Colonic mucosa (tissue), 4 donors: ENCODE data around the gene GSTK1. TPM values are rescaled to one million over a fixed set of nuclear protein-coding genes. Genes with fewer than 3 reads are reported as not detected.

Experiments
- DNase-seq: peaks from one replicate; pipeline ENCODE4 v3.0.0-alpha.2; 2020
- H3K27ac ChIP-seq: fragments of 200-600 bp; one replicate; pipeline ENCODE4 v1.8.0; 2021
- H3K27me3 ChIP-seq: fragments of 200-600 bp; one replicate; pipeline ENCODE4 v1.8.0; 2021
- H3K36me3 ChIP-seq: fragments of 200-600 bp; one replicate; pipeline ENCODE4 v1.8.0; 2021
- H3K4me1 ChIP-seq: fragments of 200-600 bp; one replicate; pipeline ENCODE4 v1.8.0; 2021; ENCODE audit warnings: mild to moderate bottlenecking
- H3K4me3 ChIP-seq: fragments of 200-600 bp; one replicate; pipeline ENCODE4 v1.8.0; 2021
- H3K9ac ChIP-seq, 2 donors: one replicate each; pipeline ENCODE4 v1.7.0; 2013; ENCODE audit warnings: control low read depth in 2 of 2, low read depth in 2 of 2, low read length in 2 of 2
- H3K9me3 ChIP-seq: fragments of 200-600 bp; one replicate; pipeline ENCODE4 v1.8.0; 2021
- CTCF ChIP-seq: fragments of 200-600 bp; IDR thresholded peaks from one replicate; pipeline ENCODE4 v1.8.0; 2022; ENCODE audit warnings: antibody characterized with exemption, mild to moderate bottlenecking
- intact Hi-C: fragments of 100-400 bp; cut with DNase I; formaldehyde crosslinking; loops from one replicate; pipeline ENCODE4 v1.14.1; 2022
- total RNA-seq, 2 donors: library from RNA; stranded (reverse); fragmentation: NEBNext Ultra II Directional in 1 of 2; extraction: Animal tissue kit (Norgen Biotek cat#: 25700) in 1 of 2; gene quantifications; one replicate each; pipeline ENCODE4 v1.2.1, GENCODE V29; 2021
- donor health status: healthy.
- donor health status: DM: no; HTN: no; CAD: no.
- donor health status: DM: no; HTN: no; CAD: no.

Gene GSTK1
- total RNA-seq, 2 donors from 2014 or later = 210 to 272 TPM

DNA sequence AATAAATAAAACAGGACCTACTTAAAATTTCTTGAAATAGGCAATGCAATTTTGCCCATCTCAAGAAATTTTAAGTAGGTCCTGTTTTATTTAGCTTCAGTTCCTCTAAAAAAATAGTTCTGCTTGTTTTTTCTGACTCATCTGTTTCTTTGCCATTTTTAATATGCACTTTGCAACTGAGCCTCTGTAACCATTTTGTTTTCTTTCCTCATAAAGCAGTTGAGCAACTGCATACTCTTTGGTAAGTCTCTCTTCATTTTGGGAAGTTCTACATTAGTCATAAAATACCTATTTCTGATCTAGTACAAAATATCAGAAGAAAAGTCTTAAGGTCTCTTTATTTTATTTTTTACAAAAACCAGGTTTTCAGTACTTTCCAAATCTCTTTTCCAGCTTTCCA lies 23.4 kb upstream of the GSTK1 start:
- intact Hi-C loops = loop anchor here (2.0 to 5.0 kb wide), 2 partner anchors 65 to 177 kb away; no protein-coding TSS in a partner anchor
- Histone ChIP-seq H3K4me1 (peaks cover 6% of the 10 kb centered on the region), H3K27ac (peak overlapping the region; percentile 1)

DNA sequence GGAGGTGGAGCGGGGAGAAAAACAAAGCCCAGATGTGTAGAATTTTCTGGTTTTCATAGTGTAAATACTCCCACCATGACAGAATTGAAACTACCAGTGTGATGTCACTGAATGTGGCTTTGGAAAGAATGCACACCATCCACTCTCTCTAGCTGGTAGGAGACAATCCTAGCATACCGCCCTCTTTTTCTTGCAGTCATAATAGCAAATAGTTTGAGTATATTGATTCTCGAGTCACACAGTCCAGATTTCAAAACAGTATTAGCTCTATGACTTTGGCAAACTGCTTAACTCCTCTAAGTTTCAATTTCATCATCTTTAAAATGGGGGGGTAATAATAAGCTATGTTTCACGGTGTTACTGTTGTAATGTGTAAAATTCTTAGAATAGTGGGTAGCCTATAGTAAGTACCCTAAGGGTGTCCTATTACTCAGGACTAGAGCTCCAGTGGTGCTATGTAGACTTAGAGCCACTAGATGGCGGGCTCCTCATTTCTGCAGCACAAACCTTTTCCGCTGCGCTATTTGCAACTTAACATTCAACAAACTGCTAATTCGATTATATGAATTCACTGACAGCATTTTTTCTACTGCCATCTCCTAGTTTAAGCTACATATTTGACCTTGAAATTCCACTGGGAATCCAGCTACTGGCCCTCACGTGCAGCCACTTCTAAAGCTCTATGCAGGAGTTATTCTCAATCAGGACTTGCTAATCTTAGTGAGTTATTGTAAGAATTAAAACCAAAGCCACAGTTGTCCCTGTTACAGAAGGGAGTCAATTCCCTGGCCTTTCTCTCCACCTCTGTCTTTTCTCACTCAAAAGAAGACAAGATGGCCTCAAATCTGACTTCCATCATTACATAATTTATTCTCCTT lies 22.7 kb upstream of the GSTK1 start:
- intact Hi-C loops = loop anchor here (2.0 to 5.0 kb wide), 2 partner anchors 64 to 177 kb away; no protein-coding TSS in a partner anchor

More for the DNA sequence above, 23.4 kb upstream of the GSTK1 start:
- Histone ChIP-seq H3K36me3 (no peaks in the 10 kb centered on the region), H3K9me3 (no peaks in the 10 kb centered on the region), H3K4me3 (no peak overlapping the region), H3K9ac (no peak overlapping the region), H3K27me3 (no peaks in the 10 kb centered on the region)
- TF ChIP-seq CTCF = no peak
- no peak for DNase-seq

GRCh38 chr7:143242306-143242705 lies 20.9 kb upstream of the GSTK1 start:
- Histone ChIP-seq H3K9me3 (no peaks in the 10 kb centered on the region), H3K36me3 (no peaks in the 10 kb centered on the region), H3K27me3 (no peaks in the 10 kb centered on the region), H3K9ac (no peak overlapping the region), H3K4me3 (no peak overlapping the region), H3K27ac (no peak overlapping the region), H3K4me1 (peaks cover 11% of the 10 kb centered on the region)
- DNase-seq = no peak
- TF ChIP-seq CTCF = no peak
- intact Hi-C loops = loop anchor here (5.0 kb wide), 1 partner anchor 175 kb away; no protein-coding TSS in a partner anchor

More for the DNA sequence above, 22.7 kb upstream of the GSTK1 start:
- Histone ChIP-seq H3K9me3 (no peaks in the 10 kb centered on the region), H3K27me3 (no peaks in the 10 kb centered on the region), H3K9ac (peak overlapping the region in 1 of 2 donors; percentile 29), H3K4me1 (peaks cover 10% of the 10 kb centered on the region), H3K36me3 (no peaks in the 10 kb centered on the region), H3K27ac (peak overlapping the region; percentile 1), H3K4me3 (no peak overlapping the region)
- DNase-seq = peak; percentile 78
- peak; percentile 92 for TF ChIP-seq CTCF

DNA sequence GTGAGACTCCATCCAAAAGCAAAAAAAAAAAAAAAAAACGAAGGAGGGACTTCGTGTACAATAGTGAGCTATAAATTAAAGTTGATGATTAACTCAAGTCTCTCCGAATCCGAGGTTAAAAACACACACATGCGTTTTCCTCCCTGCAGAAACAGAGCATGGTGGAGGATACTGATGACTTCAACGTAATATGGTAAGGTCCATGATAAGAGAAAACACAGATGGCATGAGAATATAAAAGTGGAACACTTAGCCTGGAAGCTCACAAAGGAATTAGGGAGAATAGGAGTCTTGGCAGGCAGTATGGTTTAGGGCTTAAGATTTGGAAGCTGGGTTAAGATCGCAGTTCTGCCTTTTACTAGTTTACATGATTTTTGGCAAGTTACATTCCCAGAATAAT lies 20.1 kb upstream of the GSTK1 start:
- intact Hi-C loops = loop anchor here (5.0 kb wide), 1 partner anchor 174 kb away; no protein-coding TSS in a partner anchor
- Histone ChIP-seq H3K9me3 (no peaks in the 10 kb centered on the region), H3K9ac (peak overlapping the region in 1 of 2 donors; percentile 64), H3K4me3 (no peak overlapping the region), H3K27ac (peak overlapping the region; percentile 64), H3K4me1 (peaks cover 11% of the 10 kb centered on the region), H3K27me3 (no peaks in the 10 kb centered on the region), H3K36me3 (no peaks in the 10 kb centered on the region)
- DNase-seq = no peak
- TF ChIP-seq CTCF = no peak

DNA sequence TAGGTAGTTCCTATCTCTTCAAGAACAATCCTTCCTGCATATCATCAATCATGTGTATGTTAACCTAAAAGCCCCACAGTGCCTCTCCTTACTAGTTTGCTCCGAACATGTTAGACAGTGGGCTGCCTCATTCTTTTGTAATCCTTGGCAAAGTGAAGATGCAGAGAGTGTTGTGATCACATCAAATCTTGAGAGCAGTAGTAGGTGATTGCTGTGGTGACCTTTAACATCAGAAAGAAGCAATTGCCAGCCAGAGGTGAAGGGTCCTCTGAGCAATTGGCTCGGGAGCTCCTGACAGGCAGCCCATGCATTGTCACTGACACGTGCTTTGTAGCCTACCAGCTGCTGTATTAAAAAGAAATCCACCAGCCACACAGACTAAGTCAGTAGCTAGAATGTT lies 19.6 kb upstream of the GSTK1 start:
- intact Hi-C loops = loop anchor here (5.0 kb wide), 1 partner anchor 174 kb away; no protein-coding TSS in a partner anchor
- Histone ChIP-seq H3K9me3 (no peaks in the 10 kb centered on the region), H3K9ac (peak overlapping the region in 1 of 2 donors; percentile 64), H3K4me1 (peaks cover 11% of the 10 kb centered on the region), H3K27me3 (no peaks in the 10 kb centered on the region), H3K36me3 (no peaks in the 10 kb centered on the region), H3K27ac (peak overlapping the region; percentile 64), H3K4me3 (no peak overlapping the region)
- no peak for DNase-seq
- TF ChIP-seq CTCF = no peak
